HEK293T (cell line): ENCODE data around the gene EXOC6B.

Source experiments
- CTCF ChIA-PET: fragments of 350-600 bp; formaldehyde crosslinking; extraction: SDS; loops from one replicate; lab custom pipeline; 2021; ENCODE audit warnings: antibody characterized with exemption, inconsistent platforms; lab: Yijun Ruan, JAX
- POLR2A ChIA-PET: fragments of 350-600 bp; formaldehyde crosslinking; extraction: SDS; loops from one replicate; lab custom pipeline; 2020; ENCODE audit warnings: antibody characterized with exemption, inconsistent platforms; lab: Yijun Ruan, JAX
- DNase-seq: peaks from one replicate; pipeline ENCODE4 v3.0.0; 2012; ENCODE audit warnings: mixed read lengths; ENCODE audit errors: extremely low spot score
- ARNT ChIP-seq: fragments of 450-650 bp; IDR thresholded peaks from 2 replicates; pipeline ENCODE4 v1.6.1; 2017; ENCODE audit warnings: mild to moderate bottlenecking
- BHLHE40 ChIP-seq: fragments of 450-650 bp; IDR thresholded peaks from 2 replicates; pipeline ENCODE4 v1.6.1; 2016; ENCODE audit warnings: mild to moderate bottlenecking, moderate library complexity, borderline replicate concordance
- CTBP1 ChIP-seq: fragments of 450-650 bp; IDR thresholded peaks from 2 replicates; pipeline ENCODE4 v1.6.1; 2016; ENCODE audit warnings: borderline replicate concordance
- ELF4 ChIP-seq: fragments of 450-650 bp; IDR thresholded peaks from 2 replicates; pipeline ENCODE4 v1.6.1; 2017; ENCODE audit warnings: antibody characterized with exemption
- FOXA1 ChIP-seq: fragments of 450-650 bp; IDR thresholded peaks from 2 replicates; pipeline ENCODE4 v1.6.1; 2016; ENCODE audit warnings: mild to moderate bottlenecking
- FOXK2 ChIP-seq: fragments of 450-650 bp; IDR thresholded peaks from 2 replicates; pipeline ENCODE4 v1.6.1; 2016; ENCODE audit warnings: mild to moderate bottlenecking
- FOXM1 ChIP-seq: fragments of 450-650 bp; IDR thresholded peaks from 2 replicates; pipeline ENCODE4 v1.6.1; 2017; ENCODE audit warnings: mild to moderate bottlenecking, borderline replicate concordance
- HDGF ChIP-seq: fragments of 450-650 bp; IDR thresholded peaks from 2 replicates; pipeline ENCODE4 v1.6.1; 2017; ENCODE audit warnings: antibody characterized with exemption, borderline replicate concordance
- L3MBTL2 ChIP-seq: fragments of 450-650 bp; conservative IDR thresholded peaks from 2 replicates; pipeline ENCODE4 v1.6.1; 2016; ENCODE audit warnings: mild to moderate bottlenecking
- LEF1 ChIP-seq: fragments of 450-650 bp; IDR thresholded peaks from 2 replicates; pipeline ENCODE4 v1.6.1; 2017; ENCODE audit warnings: mild to moderate bottlenecking, borderline replicate concordance
- NFRKB ChIP-seq: fragments of 450-650 bp; IDR thresholded peaks from 2 replicates; pipeline ENCODE4 v1.6.1; 2016; ENCODE audit warnings: mild to moderate bottlenecking, moderate library complexity
- SP1 ChIP-seq: fragments of 450-650 bp; IDR thresholded peaks from 2 replicates; pipeline ENCODE4 v1.6.1; 2017
- SUZ12 ChIP-seq: fragments of 450-650 bp; IDR thresholded peaks from 2 replicates; pipeline ENCODE4 v1.6.1; 2016; ENCODE audit warnings: mild to moderate bottlenecking
- TARDBP ChIP-seq: fragments of 450-650 bp; IDR thresholded peaks from 2 replicates; pipeline ENCODE4 v1.6.1; 2016
- ZNF384 ChIP-seq: fragments of 450-650 bp; IDR thresholded peaks from 2 replicates; pipeline ENCODE4 v1.6.1; 2016
- TF ChIP-seq, protein P1 (sequence below): fragments of 450-650 bp; IDR thresholded peaks from 2 replicates; pipeline ENCODE4 v1.6.1; 2016

Gene EXOC6B

GRCh38 chr2:72154386-72154975 lies 671.4 kb downstream of the EXOC6B start:
- ChIA-PET CTCF (interaction anchor here (0.8 to 1.2 kb wide), 2 partner anchors 172 to 230 kb away, joined by 3 to 4 read pairs; no protein-coding TSS in a partner anchor), POLR2A (no interaction called here)
- TF ChIP-seq CTBP1 (no peak), NFRKB (no peak), FOXM1 (no peak), FOXA1 (no peak), TARDBP (no peak), ZNF384 (no peak), SP1 (no peak), SUZ12 (no peak), HDGF (no peak), LEF1 (no peak), L3MBTL2 (no peak), ARNT (no peak), ELF4 (no peak), FOXK2 (no peak), BHLHE40 (no peak)
- TF ChIP-seq, protein P1, sequence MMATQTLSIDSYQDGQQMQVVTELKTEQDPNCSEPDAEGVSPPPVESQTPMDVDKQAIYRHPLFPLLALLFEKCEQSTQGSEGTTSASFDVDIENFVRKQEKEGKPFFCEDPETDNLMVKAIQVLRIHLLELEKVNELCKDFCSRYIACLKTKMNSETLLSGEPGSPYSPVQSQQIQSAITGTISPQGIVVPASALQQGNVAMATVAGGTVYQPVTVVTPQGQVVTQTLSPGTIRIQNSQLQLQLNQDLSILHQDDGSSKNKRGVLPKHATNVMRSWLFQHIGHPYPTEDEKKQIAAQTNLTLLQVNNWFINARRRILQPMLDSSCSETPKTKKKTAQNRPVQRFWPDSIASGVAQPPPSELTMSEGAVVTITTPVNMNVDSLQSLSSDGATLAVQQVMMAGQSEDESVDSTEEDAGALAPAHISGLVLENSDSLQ = no peak
- no peak for DNase-seq

GRCh38 chr2:72153924-72154323 lies 671.9 kb downstream of the EXOC6B start:
- TF ChIP-seq ELF4 = no peak
- TF ChIP-seq SUZ12 = no peak
- TF ChIP-seq ARNT = no peak
- no peak for TF ChIP-seq L3MBTL2
- no peak for TF ChIP-seq LEF1
- TF ChIP-seq FOXA1 = no peak
- TF ChIP-seq, protein P1 = no peak
- no peak for TF ChIP-seq FOXK2
- no peak for TF ChIP-seq HDGF
- TF ChIP-seq ZNF384 = no peak
- TF ChIP-seq FOXM1 = no peak
- TF ChIP-seq SP1 = no peak
- TF ChIP-seq TARDBP = no peak
- no peak for TF ChIP-seq BHLHE40
- no peak for TF ChIP-seq CTBP1
- no peak for TF ChIP-seq NFRKB
- DNase-seq = no peak
- ChIA-PET CTCF (interaction anchor here (1.2 kb wide), 1 partner anchor 230 kb away, joined by 4 read pairs; no protein-coding TSS in a partner anchor), POLR2A (no interaction called here)

- no peak for DNase-seq
- TF ChIP-seq NFRKB = no peak
- no peak for TF ChIP-seq SUZ12
- no peak for TF ChIP-seq ARNT
- no peak for TF ChIP-seq FOXM1
- no peak for TF ChIP-seq CTBP1
- TF ChIP-seq FOXK2 = no peak
- TF ChIP-seq ZNF384 = no peak
- no peak for TF ChIP-seq TARDBP
- no peak for TF ChIP-seq HDGF
- TF ChIP-seq SP1 = no peak
- TF ChIP-seq LEF1 = no peak
- ChIA-PET POLR2A (no interaction called here), CTCF (interaction anchor here (1.2 to 1.5 kb wide), 2 partner anchors 229 to 426 kb away, joined by 4 read pairs; no protein-coding TSS in a partner anchor)
These were observed 672.6 kb downstream of the EXOC6B start for GRCh38 chr2:72153026-72153791.

DNA sequence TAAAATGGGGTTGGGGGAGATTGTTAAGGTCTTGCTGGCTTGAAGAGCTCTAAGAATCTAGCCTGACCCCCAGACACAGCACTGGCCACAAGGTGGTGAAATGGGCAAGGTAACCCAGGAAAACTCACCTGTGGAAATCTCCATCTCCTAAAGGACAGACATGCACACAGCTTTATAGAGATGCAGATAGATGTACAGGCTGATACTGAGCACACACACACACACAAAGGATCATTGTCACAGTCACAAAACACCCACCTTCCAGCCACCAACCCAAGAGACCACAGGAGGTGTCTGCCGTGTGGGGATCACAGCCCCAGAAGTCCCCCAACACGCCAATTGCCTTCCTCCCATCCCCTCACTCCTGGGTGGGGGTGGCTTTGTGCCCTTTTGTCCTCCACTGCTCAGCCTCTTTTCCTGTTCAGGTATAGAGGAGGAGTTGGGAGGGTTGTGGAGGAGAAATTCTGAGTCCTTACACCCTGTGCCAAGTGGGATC lies 674.9 kb downstream of the EXOC6B start:
- no peak for DNase-seq
- ChIA-PET CTCF (interaction anchor here (1.0 to 4.9 kb wide), 11 partner anchors 11 to 606 kb away, joined by 3 to 46 read pairs (median 4); no protein-coding TSS in a partner anchor), POLR2A (interaction anchor here (1.3 kb wide), 1 partner anchor 227 kb away, joined by 4 read pairs; no protein-coding TSS in a partner anchor)
- no peak for TF ChIP-seq HDGF
- no peak for TF ChIP-seq NFRKB
- no peak for TF ChIP-seq ELF4
- TF ChIP-seq FOXK2 = no peak
- TF ChIP-seq FOXA1 = no peak
- TF ChIP-seq CTBP1 = no peak
- TF ChIP-seq SP1 = no peak
- TF ChIP-seq L3MBTL2 = no peak

GRCh38 chr2:72150157-72150860 lies 675.5 kb downstream of the EXOC6B start:
- POLR2A ChIA-PET = interaction anchor here (1.3 kb wide), 1 partner anchor 227 kb away, joined by 4 read pairs; no protein-coding TSS in a partner anchor
- peak; percentile 83 for DNase-seq
- CTCF ChIA-PET = interaction anchor here (0.7 to 4.9 kb wide), 12 partner anchors 12 to 606 kb away, joined by 3 to 46 read pairs (median 4); no protein-coding TSS in a partner anchor
- TF ChIP-seq TARDBP (no peak), ZNF384 (no peak), FOXK2 (no peak), L3MBTL2 (no peak), NFRKB (no peak), ELF4 (no peak), FOXM1 (no peak), CTBP1 (no peak), ARNT (no peak), SP1 (no peak), BHLHE40 (no peak), LEF1 (no peak)
- TF ChIP-seq, protein P1 = no peak
